SK-N-SH (cell line): ENCODE results near the gene ZFAND6. TPM values are rescaled to one million over a fixed set of nuclear protein-coding genes. Genes with fewer than 3 reads are reported as not detected.

ENCODE experiments used
- CTCF ChIA-PET: fragments of 300-600, 350-600 bp; formaldehyde crosslinking; extraction: SDS; loops from one replicate; lab custom pipeline; 2021; lab: Yijun Ruan, JAX
- POLR2A ChIA-PET: fragments of 350-600 bp; sonication (Branson Sonifier 250); formaldehyde crosslinking; extraction: SDS; loops from one replicate; lab custom pipeline; 2020; ENCODE audit warnings: antibody characterized with exemption, inconsistent platforms; lab: Yijun Ruan, JAX
- DNase-seq: peaks from one replicate; pipeline ENCODE4 v3.0.0; 2012
- H2AFZ ChIP-seq: fragments of 200-600 bp; sonication (generic); 2 replicates; pipeline ENCODE4 v1.8.1; 2016; ENCODE audit warnings: antibody characterized with exemption, mild to moderate bottlenecking, low read depth
- H3F3A ChIP-seq: fragments of 200-600 bp; sonication (generic); replicated peaks from 2 replicates; pipeline ENCODE3; 2016; ENCODE audit warnings: antibody characterized with exemption, mild to moderate bottlenecking; ENCODE audit not compliant: insufficient read depth
- H3K27ac ChIP-seq, 2 experiments: fragments of 200-500 bp in 1 of 2; fragments of 200-600 bp in 1 of 2; sonication (Bioruptor generic) in 1 of 2; sonication (generic), shearing (Covaris generic) in 1 of 2; 2 replicates each; pipeline versions ENCODE4 v1.5.1 to v1.6.1; 2014 to 2016; ENCODE audit warnings: low read depth in 2 of 2, inconsistent platforms in 1 of 2, low read length in 1 of 2, mild to moderate bottlenecking in 1 of 2, mixed read lengths in 1 of 2
- H3K27me3 ChIP-seq: fragments of 200-600 bp; sonication (generic), shearing (Covaris generic); 2 replicates; pipeline ENCODE4 v1.6.1; 2016; ENCODE audit warnings: mixed run types; ENCODE audit not compliant: insufficient read depth
- H3K36me3 ChIP-seq, 2 experiments: fragments of 200-500 bp in 1 of 2; fragments of 200-600 bp in 1 of 2; sonication (Bioruptor generic) in 1 of 2; sonication (generic) in 1 of 2; replicated peaks in 1 of 2; 2 replicates each; pipeline versions ENCODE3 to v1.5.1; 2014 to 2016; ENCODE audit warnings: low read length in 1 of 2, mild to moderate bottlenecking in 1 of 2; ENCODE audit not compliant: insufficient read depth in 2 of 2, control insufficient read depth in 1 of 2
- H3K4me1 ChIP-seq, 2 experiments: fragments of 200-500 bp in 1 of 2; fragments of 200-600 bp in 1 of 2; sonication (Bioruptor generic) in 1 of 2; sonication (generic), shearing (Covaris generic) in 1 of 2; 2 replicates each; pipeline versions ENCODE4 v1.5.1 to v1.6.1; 2014 to 2016; ENCODE audit warnings: low read depth in 1 of 2, low read length in 1 of 2, mixed run types in 1 of 2; ENCODE audit not compliant: insufficient read depth in 2 of 2, control insufficient read depth in 1 of 2
- H3K4me2 ChIP-seq: fragments of 200-600 bp; sonication (generic), shearing (Covaris generic); 2 replicates; pipeline ENCODE4 v1.6.1; 2017; ENCODE audit warnings: mixed run types
- H3K4me3 ChIP-seq, 2 experiments: fragments of 200-500 bp in 1 of 2; fragments of 200-600 bp in 1 of 2; sonication (Bioruptor generic) in 1 of 2; sonication (generic), shearing (Covaris generic) in 1 of 2; 2 replicates each; pipeline versions ENCODE4 v1.5.1 to v1.8.1; 2014 to 2016; ENCODE audit warnings: low read depth in 2 of 2, inconsistent platforms in 1 of 2, low read length in 1 of 2, mild to moderate bottlenecking in 1 of 2, mixed read lengths in 1 of 2, moderate library complexity in 1 of 2
- H3K79me2 ChIP-seq: fragments of 200-600 bp; sonication (generic); 2 replicates; pipeline ENCODE4 v1.8.1; 2017; ENCODE audit warnings: mild to moderate bottlenecking; ENCODE audit not compliant: insufficient read depth
- H3K9ac ChIP-seq: fragments of 200-600 bp; sonication (generic); 2 replicates; pipeline ENCODE4 v1.6.1; 2017; ENCODE audit warnings: mixed run types
- H3K9me2 ChIP-seq: fragments of 200-600 bp; sonication (generic); 2 replicates; pipeline ENCODE4 v1.6.1; 2017; ENCODE audit warnings: mixed run types
- H3K9me3 ChIP-seq: fragments of 200-600 bp; sonication (generic); 2 replicates; pipeline ENCODE4 v1.6.1; 2017; ENCODE audit warnings: mixed run types, mild to moderate bottlenecking, moderate library complexity
- H4K20me1 ChIP-seq: fragments of 200-600 bp; sonication (generic); 2 replicates; pipeline ENCODE4 v1.6.1; 2017; ENCODE audit warnings: mild to moderate bottlenecking, mixed run types; ENCODE audit not compliant: insufficient read depth
- ELF1 ChIP-seq: IDR thresholded peaks from 2 replicates; pipeline ENCODE4 v1.4.0; 2012
- EP300 ChIP-seq, 2 experiments: IDR thresholded peaks; 2 replicates each; pipeline versions ENCODE4 v1.4.0 to v1.6.1; 2012; ENCODE audit warnings: borderline replicate concordance in 1 of 2, low read depth in 1 of 2, low read length in 1 of 2
- FOSL2 ChIP-seq: IDR thresholded peaks from 2 replicates; pipeline ENCODE4 v1.4.0; 2012; ENCODE audit warnings: low read depth, mild to moderate bottlenecking, moderate library complexity, borderline replicate concordance
- FOXJ3 ChIP-seq: sonication (generic); formaldehyde crosslinking; IDR thresholded peaks from 2 replicates; pipeline ENCODE4 v1.5.1; 2020; ENCODE audit warnings: mild to moderate bottlenecking, missing genetic modification reagents
- GATA2 ChIP-seq: sonication (generic); formaldehyde crosslinking; IDR thresholded peaks from 2 replicates; pipeline ENCODE4 v1.5.0; 2020; ENCODE audit warnings: mild to moderate bottlenecking, missing genetic modification reagents
- MEF2A ChIP-seq: IDR thresholded peaks from 2 replicates; pipeline ENCODE4 v1.4.0; 2012; ENCODE audit warnings: low read depth, borderline replicate concordance
- MXI1 ChIP-seq: IDR thresholded peaks from 2 replicates; pipeline ENCODE4 v1.6.1; 2012; ENCODE audit warnings: mild to moderate bottlenecking, low read depth, low read length, improper control_type of control experiment
- NFIC ChIP-seq: IDR thresholded peaks from 2 replicates; pipeline ENCODE4 v1.4.0; 2012; ENCODE audit warnings: borderline replicate concordance
- RAD21 ChIP-seq: IDR thresholded peaks from 2 replicates; pipeline ENCODE4 v1.6.1; 2012; ENCODE audit warnings: mild to moderate bottlenecking, low read length
- SIN3A ChIP-seq: IDR thresholded peaks from 2 replicates; pipeline ENCODE4 v1.6.1; 2012; ENCODE audit warnings: low read depth, mild to moderate bottlenecking, low read length, moderate library complexity, borderline replicate concordance
- SMC3 ChIP-seq: IDR thresholded peaks from 2 replicates; pipeline ENCODE4 v1.6.1; 2012; ENCODE audit warnings: low read depth, low read length, improper control_type of control experiment
- TCF12 ChIP-seq: IDR thresholded peaks from 2 replicates; pipeline ENCODE4 v1.4.0; 2012
- TEAD4 ChIP-seq: IDR thresholded peaks from 2 replicates; pipeline ENCODE4 v1.4.0; 2012; ENCODE audit warnings: mild to moderate bottlenecking, borderline replicate concordance; ENCODE audit not compliant: insufficient read depth
- YY1 ChIP-seq: IDR thresholded peaks from 2 replicates; pipeline ENCODE4 v1.4.0; 2012; ENCODE audit warnings: low read depth, mild to moderate bottlenecking
- WGBS: methylation state at CpG from one replicate; pipeline ENCODE4 v1.1.6; 2017; ENCODE audit warnings: low lambda C conversion rate; 5-methylcytosine and 5-hydroxymethylcytosine counted together
- polyA plus RNA-seq, 3 experiments: library from polyadenylated mRNA; depleted of rRNA; stranded (reverse); fragments of >200 nt; gene quantifications; 2 replicates each; pipeline ENCODE4 v1.2.3, GENCODE V29; 2012
- TF ChIP-seq, protein P1 (sequence below): IDR thresholded peaks from 2 replicates; pipeline ENCODE4 v1.4.0; 2012; ENCODE audit warnings: low read depth, borderline replicate concordance
- TF ChIP-seq, protein P2 (sequence below): fragments of 150-350 bp; IDR thresholded peaks from 2 replicates; pipeline ENCODE4 v1.6.1; 2016; ENCODE audit warnings: mild to moderate bottlenecking, low read depth, low read length
- TF ChIP-seq, protein P3 (sequence below): IDR thresholded peaks from 2 replicates; pipeline ENCODE4 v1.4.0; 2012; ENCODE audit warnings: low read depth, borderline replicate concordance
- TF ChIP-seq, protein P4 (sequence below): fragments of 200-600 bp; sonication (generic); IDR thresholded peaks from 2 replicates; pipeline ENCODE4 v1.6.1; 2017; ENCODE audit warnings: antibody characterized with exemption, mild to moderate bottlenecking, moderate library complexity

ZFAND6 gene
- polyA plus RNA-seq, 1 of the 3 experiments (the other 2 are of a cell fraction): 90.1 TPM

DNA sequence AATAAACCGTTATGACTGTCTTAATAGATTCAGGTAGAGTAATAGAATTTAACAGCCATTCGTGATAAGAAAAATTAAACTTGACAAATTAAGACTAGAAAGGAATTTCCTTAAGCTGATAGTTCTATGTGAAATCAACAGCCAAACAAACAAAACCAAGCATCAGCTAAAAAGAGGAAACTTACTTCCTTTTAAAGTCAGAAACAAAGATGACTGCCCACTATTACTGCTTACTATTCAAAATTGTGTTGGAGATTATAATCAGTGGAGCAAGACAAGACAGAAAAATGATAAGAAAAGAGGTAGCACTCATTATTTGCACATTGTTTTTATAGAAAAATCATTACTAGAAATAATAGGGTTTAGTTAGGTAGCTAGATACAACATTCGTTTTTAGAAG, 79.5 kb downstream of the ZFAND6 start:
- TF ChIP-seq GATA2 (CRISPR knock-in tag) (no peak), FOSL2 (no peak), ELF1 (no peak), YY1 (no peak), FOXJ3 (CRISPR knock-in tag) (no peak), MEF2A (no peak), EP300 (IDR thresholded peaks at IDR 0.05; ENCODE audit: borderline replicate concordance in 1 of 2, low read depth in 1 of 2, low read length in 1 of 2) (no peak), RAD21 (no peak), SMC3 (no peak), SIN3A (no peak), TEAD4 (no peak)
- TF ChIP-seq, protein P1, sequence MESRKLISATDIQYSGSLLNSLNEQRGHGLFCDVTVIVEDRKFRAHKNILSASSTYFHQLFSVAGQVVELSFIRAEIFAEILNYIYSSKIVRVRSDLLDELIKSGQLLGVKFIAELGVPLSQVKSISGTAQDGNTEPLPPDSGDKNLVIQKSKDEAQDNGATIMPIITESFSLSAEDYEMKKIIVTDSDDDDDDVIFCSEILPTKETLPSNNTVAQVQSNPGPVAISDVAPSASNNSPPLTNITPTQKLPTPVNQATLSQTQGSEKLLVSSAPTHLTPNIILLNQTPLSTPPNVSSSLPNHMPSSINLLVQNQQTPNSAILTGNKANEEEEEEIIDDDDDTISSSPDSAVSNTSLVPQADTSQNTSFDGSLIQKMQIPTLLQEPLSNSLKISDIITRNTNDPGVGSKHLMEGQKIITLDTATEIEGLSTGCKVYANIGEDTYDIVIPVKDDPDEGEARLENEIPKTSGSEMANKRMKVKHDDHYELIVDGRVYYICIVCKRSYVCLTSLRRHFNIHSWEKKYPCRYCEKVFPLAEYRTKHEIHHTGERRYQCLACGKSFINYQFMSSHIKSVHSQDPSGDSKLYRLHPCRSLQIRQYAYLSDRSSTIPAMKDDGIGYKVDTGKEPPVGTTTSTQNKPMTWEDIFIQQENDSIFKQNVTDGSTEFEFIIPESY: no peak
- TF ChIP-seq, protein P2, sequence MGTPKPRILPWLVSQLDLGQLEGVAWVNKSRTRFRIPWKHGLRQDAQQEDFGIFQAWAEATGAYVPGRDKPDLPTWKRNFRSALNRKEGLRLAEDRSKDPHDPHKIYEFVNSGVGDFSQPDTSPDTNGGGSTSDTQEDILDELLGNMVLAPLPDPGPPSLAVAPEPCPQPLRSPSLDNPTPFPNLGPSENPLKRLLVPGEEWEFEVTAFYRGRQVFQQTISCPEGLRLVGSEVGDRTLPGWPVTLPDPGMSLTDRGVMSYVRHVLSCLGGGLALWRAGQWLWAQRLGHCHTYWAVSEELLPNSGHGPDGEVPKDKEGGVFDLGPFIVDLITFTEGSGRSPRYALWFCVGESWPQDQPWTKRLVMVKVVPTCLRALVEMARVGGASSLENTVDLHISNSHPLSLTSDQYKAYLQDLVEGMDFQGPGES: no peak
- TF ChIP-seq, all 33 proteins: peak for 0
- ChIA-PET CTCF (interaction anchor here (1.6 kb wide), 1 partner anchor 34 kb away, joined by 4 read pairs; no protein-coding TSS in a partner anchor), POLR2A (no interaction called here)
- Histone ChIP-seq H3K9me3 (no peaks in the 10 kb centered on the region), H3K79me2 (no peaks in the 10 kb centered on the region), H3K36me3 (peaks cover 11 to 20% of the 10 kb centered on the region in 2 experiments), H3F3A (no peaks in the 10 kb centered on the region), H3K9me2 (no peaks in the 10 kb centered on the region), H4K20me1 (no peaks in the 10 kb centered on the region), H3K4me3 (no peak overlapping the region), H2AFZ (no peak overlapping the region), H3K27ac (no peak overlapping the region), H3K27me3 (no peaks in the 10 kb centered on the region), H3K4me1 (no peaks in the 10 kb centered on the region), H3K9ac (no peak overlapping the region), H3K4me2 (no peak overlapping the region)
- DNase-seq: no peak
- WGBS: 91% methylated on average over 3 of the region's 3 CpGs

DNA sequence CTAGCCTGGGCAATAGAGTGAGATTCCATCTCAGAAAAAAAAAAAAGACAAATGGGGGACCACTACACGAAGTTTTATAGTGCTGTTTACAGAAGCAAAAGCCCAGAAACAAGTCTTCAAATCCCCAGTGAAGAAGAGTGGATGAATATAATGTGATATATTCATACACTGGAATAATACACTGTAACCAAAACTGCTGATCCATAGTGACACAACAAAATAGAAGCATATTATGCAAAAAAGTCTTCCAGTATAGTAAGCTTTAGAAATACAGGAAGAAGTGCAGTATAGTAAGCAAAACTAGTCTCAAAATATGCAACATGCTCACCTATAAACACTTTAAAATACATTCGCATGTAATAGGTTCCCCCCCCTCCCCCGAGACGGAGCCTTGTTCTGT, 81.4 kb downstream of the ZFAND6 start:
- Histone ChIP-seq H3K9me2 (no peaks in the 10 kb centered on the region), H3K27ac (no peak overlapping the region), H3K27me3 (no peaks in the 10 kb centered on the region), H3K9ac (no peak overlapping the region), H3K36me3 (peaks cover 11% of the 10 kb centered on the region in 2 experiments), H3K79me2 (no peaks in the 10 kb centered on the region), H2AFZ (no peak overlapping the region), H3F3A (no peaks in the 10 kb centered on the region), H4K20me1 (no peaks in the 10 kb centered on the region), H3K9me3 (no peaks in the 10 kb centered on the region), H3K4me3 (no peak overlapping the region), H3K4me1 (no peaks in the 10 kb centered on the region), H3K4me2 (no peak overlapping the region)
- POLR2A ChIA-PET: no interaction called here
- WGBS: 98% methylated on average over 4 of the region's 4 CpGs
- CTCF ChIA-PET: no interaction called here
- DNase-seq: no peak
- TF ChIP-seq RAD21 (no peak), NFIC (no peak), MXI1 (no peak), SMC3 (no peak), TCF12 (no peak), FOXJ3 (CRISPR knock-in tag) (no peak), EP300 (IDR thresholded peaks at IDR 0.05; ENCODE audit: borderline replicate concordance in 1 of 2, low read depth in 1 of 2, low read length in 1 of 2) (no peak), GATA2 (CRISPR knock-in tag) (no peak), FOSL2 (no peak)
- TF ChIP-seq, protein P3, sequence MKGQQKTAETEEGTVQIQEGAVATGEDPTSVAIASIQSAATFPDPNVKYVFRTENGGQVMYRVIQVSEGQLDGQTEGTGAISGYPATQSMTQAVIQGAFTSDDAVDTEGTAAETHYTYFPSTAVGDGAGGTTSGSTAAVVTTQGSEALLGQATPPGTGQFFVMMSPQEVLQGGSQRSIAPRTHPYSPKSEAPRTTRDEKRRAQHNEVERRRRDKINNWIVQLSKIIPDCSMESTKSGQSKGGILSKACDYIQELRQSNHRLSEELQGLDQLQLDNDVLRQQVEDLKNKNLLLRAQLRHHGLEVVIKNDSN: no peak
- TF ChIP-seq, protein P4, sequence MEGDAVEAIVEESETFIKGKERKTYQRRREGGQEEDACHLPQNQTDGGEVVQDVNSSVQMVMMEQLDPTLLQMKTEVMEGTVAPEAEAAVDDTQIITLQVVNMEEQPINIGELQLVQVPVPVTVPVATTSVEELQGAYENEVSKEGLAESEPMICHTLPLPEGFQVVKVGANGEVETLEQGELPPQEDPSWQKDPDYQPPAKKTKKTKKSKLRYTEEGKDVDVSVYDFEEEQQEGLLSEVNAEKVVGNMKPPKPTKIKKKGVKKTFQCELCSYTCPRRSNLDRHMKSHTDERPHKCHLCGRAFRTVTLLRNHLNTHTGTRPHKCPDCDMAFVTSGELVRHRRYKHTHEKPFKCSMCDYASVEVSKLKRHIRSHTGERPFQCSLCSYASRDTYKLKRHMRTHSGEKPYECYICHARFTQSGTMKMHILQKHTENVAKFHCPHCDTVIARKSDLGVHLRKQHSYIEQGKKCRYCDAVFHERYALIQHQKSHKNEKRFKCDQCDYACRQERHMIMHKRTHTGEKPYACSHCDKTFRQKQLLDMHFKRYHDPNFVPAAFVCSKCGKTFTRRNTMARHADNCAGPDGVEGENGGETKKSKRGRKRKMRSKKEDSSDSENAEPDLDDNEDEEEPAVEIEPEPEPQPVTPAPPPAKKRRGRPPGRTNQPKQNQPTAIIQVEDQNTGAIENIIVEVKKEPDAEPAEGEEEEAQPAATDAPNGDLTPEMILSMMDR: no peak
